Body of pancreas (tissue), 4 donors: ENCODE results near the gene SPC24.

Source experiments
- CTCF ChIP-seq, 7 experiments: fragments of 450-650 bp in 4 of 7; fragments of 200-600 bp in 3 of 7; sonication (generic) in 3 of 7; IDR thresholded peaks; one replicate each; pipeline ENCODE4 v1.5.1; 2016 to 2019; ENCODE audit warnings: antibody characterized with exemption in 7 of 7
- POLR2A ChIP-seq, 3 donors: fragments of 450-650 bp; IDR thresholded peaks; one replicate each; pipeline ENCODE4 v1.6.1; 2016; ENCODE audit warnings: antibody characterized with exemption in 3 of 3, mild to moderate bottlenecking in 2 of 3

- TF ChIP-seq CTCF (IDR thresholded peaks at IDR 0.05) = no peak
- TF ChIP-seq POLR2A (IDR thresholded peaks at IDR 0.05) = no peak
Observed at GRCh38 chr19:11194173-11194572, 38.6 kb upstream of the SPC24 start.
